ENCODE data around the gene SKIC2. TPM values are rescaled to one million over a fixed set of nuclear protein-coding genes. Genes with fewer than 3 reads are reported as not detected.

The SKIC2 gene
- total and polyA plus RNA-seq, 10 of the 15 experiments (the other 5 are each of a cell fraction or from before 2014, with no cell fraction given): 3.3 to 79.2 (median 32.5) TPM

MicroRNAs encoded within 50 kb of the gene (microRNA counts, 767-probe panel; counts per million panel counts)
- 784 counts per million, percentile 18 among the panel's probes with 10 or more counts for microRNA hsa-miR-1236

Small RNAs within 50 kb of the gene (microRNA-seq; reads per million reads assigned to microRNA genes)
- not detected for gene MIR1236

Small RNAs within 50 kb of the gene (small RNA-seq; reads per million reads assigned to genes)
- not detected for gene AL645922.1

Other genes with a start within 250 kb of the SKIC2 start
Only the 7 nearest of the 35 such genes appear.
- 1.3 and 1.5 TPM in 2 replicates for gene ZBTB12, start 57.1 kb upstream of the SKIC2 start, total RNA-seq (2014; rRNA removed)
- gene ZBTB12, start 57.1 kb upstream of the SKIC2 start, total RNA-seq (2014; rRNA removed; fragmentation: Illumina TruSeq; extraction: Trizol): 0.46 and 0.81 TPM in 2 replicates
- gene ZBTB12, start 57.1 kb upstream of the SKIC2 start, total RNA-seq (2021): 3.5 and 4.5 TPM in 2 replicates
- 0.76 and 2.1 TPM in 2 replicates for gene ZBTB12, start 57.1 kb upstream of the SKIC2 start, polyA plus RNA-seq (2011; rRNA removed)
- 0.24 and 1.4 TPM in 2 replicates for gene ZBTB12, start 57.1 kb upstream of the SKIC2 start, polyA plus RNA-seq (2014; fragmentation: Illumina TruSeq; extraction: Trizol)
- not detected for gene ZBTB12, start 57.1 kb upstream of the SKIC2 start, polyA plus RNA-seq (2014; fragmentation: Nextera tagmentation; extraction: Ambion mirVana)
- 2.2 and 3.5 TPM in 2 replicates for gene ZBTB12, start 57.1 kb upstream of the SKIC2 start, polyA plus RNA-seq (2014; rRNA removed)
- not detected for gene ZBTB12, start 57.1 kb upstream of the SKIC2 start, polyA plus RNA-seq (2016; fragmentation: Nextera tagmentation; extraction: Ambion mirVana)
- gene C2, start 31.5 kb upstream of the SKIC2 start, total RNA-seq (2014; rRNA removed): 0.06 and 0.16 TPM in 2 replicates
- gene C2, start 31.5 kb upstream of the SKIC2 start, total RNA-seq (2014; rRNA removed; fragmentation: Illumina TruSeq; extraction: Trizol): not detected in 2 replicates
- 0.58 and 0.97 TPM in 2 replicates for gene C2, start 31.5 kb upstream of the SKIC2 start, total RNA-seq (2021)
- 0.27 and 0.65 TPM in 2 replicates for gene C2, start 31.5 kb upstream of the SKIC2 start, polyA plus RNA-seq (2011; rRNA removed)
- 0.21 TPM in 1 of 2 replicates, not detected in the other for gene C2, start 31.5 kb upstream of the SKIC2 start, polyA plus RNA-seq (2014; fragmentation: Illumina TruSeq; extraction: Trizol)
- not detected for gene C2, start 31.5 kb upstream of the SKIC2 start, polyA plus RNA-seq (2014; fragmentation: Nextera tagmentation; extraction: Ambion mirVana)
- gene C2, start 31.5 kb upstream of the SKIC2 start, polyA plus RNA-seq (2014; rRNA removed): 0.18 TPM in 1 of 2 replicates, not detected in the other
- under 1 TPM in 1 of 2 experiments, not detected in 1; 0.15 TPM for gene C2, start 31.5 kb upstream of the SKIC2 start, polyA plus RNA-seq (2016; fragmentation: Nextera tagmentation; extraction: Ambion mirVana)
- gene CFB, start 13.1 kb upstream of the SKIC2 start, total RNA-seq (2014; rRNA removed): not detected in 2 replicates
- not detected in 2 replicates for gene CFB, start 13.1 kb upstream of the SKIC2 start, total RNA-seq (2014; rRNA removed; fragmentation: Illumina TruSeq; extraction: Trizol)
- 0.44 and 0.72 TPM in 2 replicates for gene CFB, start 13.1 kb upstream of the SKIC2 start, total RNA-seq (2021)
- not detected in 2 replicates for gene CFB, start 13.1 kb upstream of the SKIC2 start, polyA plus RNA-seq (2011; rRNA removed)
- gene CFB, start 13.1 kb upstream of the SKIC2 start, polyA plus RNA-seq (2014; fragmentation: Illumina TruSeq; extraction: Trizol): not detected in 2 replicates
- under 1 TPM in 1 of 2 experiments, not detected in 1; 0.09 TPM for gene CFB, start 13.1 kb upstream of the SKIC2 start, polyA plus RNA-seq (2014; fragmentation: Nextera tagmentation; extraction: Ambion mirVana)
- not detected in 2 replicates for gene CFB, start 13.1 kb upstream of the SKIC2 start, polyA plus RNA-seq (2014; rRNA removed)
- gene CFB, start 13.1 kb upstream of the SKIC2 start, polyA plus RNA-seq (2016; fragmentation: Nextera tagmentation; extraction: Ambion mirVana): 1 to 10 TPM in 1 of 2 experiments, not detected in 1; 1.7 TPM
- gene NELFE, start 204 bp upstream of the SKIC2 start, total RNA-seq (2014; rRNA removed): 49.0 and 51.9 TPM in 2 replicates
- gene NELFE, start 204 bp upstream of the SKIC2 start, total RNA-seq (2014; rRNA removed; fragmentation: Illumina TruSeq; extraction: Trizol): 64.9 and 68.5 TPM in 2 replicates
- gene NELFE, start 204 bp upstream of the SKIC2 start, total RNA-seq (2021): 47.6 and 51.1 TPM in 2 replicates
- 29.0 and 39.5 TPM in 2 replicates for gene NELFE, start 204 bp upstream of the SKIC2 start, polyA plus RNA-seq (2011; rRNA removed)
- 42.8 and 68.2 TPM in 2 replicates for gene NELFE, start 204 bp upstream of the SKIC2 start, polyA plus RNA-seq (2014; fragmentation: Illumina TruSeq; extraction: Trizol)
- gene NELFE, start 204 bp upstream of the SKIC2 start, polyA plus RNA-seq (2014; fragmentation: Nextera tagmentation; extraction: Ambion mirVana): 10 to 100 TPM in 1 of 2 experiments, 1 to 10 TPM in 1; 8.5 to 20.0 TPM
- 63.5 and 75.9 TPM in 2 replicates for gene NELFE, start 204 bp upstream of the SKIC2 start, polyA plus RNA-seq (2014; rRNA removed)
- 100 to 1,000 TPM in 1 of 2 experiments, 10 to 100 TPM in 1; 95.1 to 105 TPM for gene NELFE, start 204 bp upstream of the SKIC2 start, polyA plus RNA-seq (2016; fragmentation: Nextera tagmentation; extraction: Ambion mirVana)
- gene DXO, start 13.0 kb downstream of the SKIC2 start, total RNA-seq (2014; rRNA removed): 17.4 and 17.6 TPM in 2 replicates
- gene DXO, start 13.0 kb downstream of the SKIC2 start, total RNA-seq (2014; rRNA removed; fragmentation: Illumina TruSeq; extraction: Trizol): 11.7 and 12.3 TPM in 2 replicates
- gene DXO, start 13.0 kb downstream of the SKIC2 start, total RNA-seq (2021): 18.5 and 20.2 TPM in 2 replicates
- gene DXO, start 13.0 kb downstream of the SKIC2 start, polyA plus RNA-seq (2011; rRNA removed): 6.5 and 13.4 TPM in 2 replicates
- 14.7 and 14.9 TPM in 2 replicates for gene DXO, start 13.0 kb downstream of the SKIC2 start, polyA plus RNA-seq (2014; fragmentation: Illumina TruSeq; extraction: Trizol)
- gene DXO, start 13.0 kb downstream of the SKIC2 start, polyA plus RNA-seq (2014; fragmentation: Nextera tagmentation; extraction: Ambion mirVana): 1 to 10 TPM; 4.5 to 6.4 TPM
- 21.4 and 23.5 TPM in 2 replicates for gene DXO, start 13.0 kb downstream of the SKIC2 start, polyA plus RNA-seq (2014; rRNA removed)
- gene DXO, start 13.0 kb downstream of the SKIC2 start, polyA plus RNA-seq (2016; fragmentation: Nextera tagmentation; extraction: Ambion mirVana): 10 to 100 TPM; 18.9 to 20.8 TPM
- gene C4A, start 22.9 kb downstream of the SKIC2 start, total RNA-seq (2014; rRNA removed): 0.49 and 3.0 TPM in 2 replicates
- gene C4A, start 22.9 kb downstream of the SKIC2 start, total RNA-seq (2014; rRNA removed; fragmentation: Illumina TruSeq; extraction: Trizol): 0.83 and 0.85 TPM in 2 replicates
- gene C4A, start 22.9 kb downstream of the SKIC2 start, total RNA-seq (2021): 2.9 and 5.4 TPM in 2 replicates
- gene C4A, start 22.9 kb downstream of the SKIC2 start, polyA plus RNA-seq (2011; rRNA removed): 0.85 and 1.7 TPM in 2 replicates
- 0.32 and 0.85 TPM in 2 replicates for gene C4A, start 22.9 kb downstream of the SKIC2 start, polyA plus RNA-seq (2014; fragmentation: Illumina TruSeq; extraction: Trizol)
- gene C4A, start 22.9 kb downstream of the SKIC2 start, polyA plus RNA-seq (2014; fragmentation: Nextera tagmentation; extraction: Ambion mirVana): under 1 TPM in 1 of 2 experiments, not detected in 1; 0.13 TPM
- 3.1 and 3.3 TPM in 2 replicates for gene C4A, start 22.9 kb downstream of the SKIC2 start, polyA plus RNA-seq (2014; rRNA removed)
- gene C4A, start 22.9 kb downstream of the SKIC2 start, polyA plus RNA-seq (2016; fragmentation: Nextera tagmentation; extraction: Ambion mirVana): under 1 TPM; 0.40 to 0.88 TPM
- 2.4 and 3.2 TPM in 2 replicates for gene C4B, start 55.6 kb downstream of the SKIC2 start, total RNA-seq (2014; rRNA removed)
- gene C4B, start 55.6 kb downstream of the SKIC2 start, total RNA-seq (2014; rRNA removed; fragmentation: Illumina TruSeq; extraction: Trizol): 1.1 TPM in 2 replicates
- 3.1 and 5.6 TPM in 2 replicates for gene C4B, start 55.6 kb downstream of the SKIC2 start, total RNA-seq (2021)
- 0.89 and 2.0 TPM in 2 replicates for gene C4B, start 55.6 kb downstream of the SKIC2 start, polyA plus RNA-seq (2011; rRNA removed)
- 0.43 and 1.7 TPM in 2 replicates for gene C4B, start 55.6 kb downstream of the SKIC2 start, polyA plus RNA-seq (2014; fragmentation: Illumina TruSeq; extraction: Trizol)
- under 1 TPM in 1 of 2 experiments, not detected in 1; 0.13 TPM for gene C4B, start 55.6 kb downstream of the SKIC2 start, polyA plus RNA-seq (2014; fragmentation: Nextera tagmentation; extraction: Ambion mirVana)
- 2.4 and 4.6 TPM in 2 replicates for gene C4B, start 55.6 kb downstream of the SKIC2 start, polyA plus RNA-seq (2014; rRNA removed)
- under 1 TPM; 0.62 to 0.86 TPM for gene C4B, start 55.6 kb downstream of the SKIC2 start, polyA plus RNA-seq (2016; fragmentation: Nextera tagmentation; extraction: Ambion mirVana)

All from GM12878 (cell line).